Activated CD4-positive, alpha-beta T cell treated with anti-CD3 and anti-CD28 coated beads, Interleukin-2, amount 50 U/mL, for 16 hours (primary cell): ENCODE measurements around the gene MAP7D3.
"Not testable (repeated sequence)": the region's sequence is repeated elsewhere in the genome, so short reads cannot be mapped to it uniquely, and the experiment has no call there.

ENCODE experiments used
- DNase-seq: peaks from one replicate; pipeline ENCODE4 v3.0.0-alpha.2; 2020

The MAP7D3 gene

DNA sequence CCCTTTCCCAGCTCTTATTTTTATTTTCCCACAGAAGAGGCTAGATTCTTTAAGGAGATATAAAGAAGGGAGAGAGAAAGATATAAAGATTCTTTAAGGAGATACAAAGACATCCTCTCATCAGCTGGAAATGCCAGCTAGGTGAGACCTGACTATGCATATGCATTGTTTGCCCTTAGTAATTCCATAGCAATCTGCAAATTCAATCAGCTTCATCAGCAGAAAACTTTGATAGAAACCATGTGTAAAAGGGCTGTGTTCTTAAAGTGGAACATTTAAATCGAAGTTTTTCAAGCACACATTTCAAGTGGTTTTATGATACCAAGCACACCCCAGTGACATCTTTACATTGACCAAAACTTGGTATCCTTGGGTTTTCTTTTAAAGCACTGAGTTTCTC is 79.8 kb downstream of the MAP7D3 start:
- no peak for DNase-seq

DNA sequence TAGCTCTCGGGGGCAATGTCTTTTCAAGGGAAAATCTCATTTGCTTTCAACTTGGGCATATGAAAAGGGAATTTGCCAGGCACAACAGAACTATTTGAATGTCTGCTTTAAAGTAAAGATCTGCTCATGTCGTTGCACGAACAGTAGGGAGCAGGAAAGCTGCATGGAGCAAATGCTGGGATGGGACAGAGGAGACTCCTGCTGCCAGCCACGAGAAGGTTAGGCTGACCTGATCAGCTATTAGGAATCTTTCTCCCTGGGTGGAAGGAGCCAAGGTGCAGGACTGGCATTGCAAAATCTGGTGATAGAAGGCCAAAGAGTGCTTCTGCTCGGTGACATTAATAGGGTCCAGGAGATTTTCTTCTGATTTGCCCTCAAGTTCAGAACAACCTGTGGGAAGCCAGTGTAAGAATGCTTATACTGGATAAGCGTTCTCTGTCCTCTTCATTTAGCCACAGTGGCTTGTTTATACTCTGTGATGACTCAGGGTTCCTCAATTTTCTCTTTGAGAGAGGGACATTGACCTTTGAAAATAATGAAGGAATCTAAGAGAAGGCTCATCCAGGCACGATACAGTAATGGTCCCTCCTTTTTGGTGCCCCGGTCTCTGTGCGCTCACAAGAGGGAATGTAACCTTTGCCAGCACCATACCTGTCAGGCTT is 80.9 kb downstream of the MAP7D3 start:
- no peak for DNase-seq

GRCh38 chrX:136168929-136169735 is 82.1 kb downstream of the MAP7D3 start:
- DNase-seq = no peak

DNA sequence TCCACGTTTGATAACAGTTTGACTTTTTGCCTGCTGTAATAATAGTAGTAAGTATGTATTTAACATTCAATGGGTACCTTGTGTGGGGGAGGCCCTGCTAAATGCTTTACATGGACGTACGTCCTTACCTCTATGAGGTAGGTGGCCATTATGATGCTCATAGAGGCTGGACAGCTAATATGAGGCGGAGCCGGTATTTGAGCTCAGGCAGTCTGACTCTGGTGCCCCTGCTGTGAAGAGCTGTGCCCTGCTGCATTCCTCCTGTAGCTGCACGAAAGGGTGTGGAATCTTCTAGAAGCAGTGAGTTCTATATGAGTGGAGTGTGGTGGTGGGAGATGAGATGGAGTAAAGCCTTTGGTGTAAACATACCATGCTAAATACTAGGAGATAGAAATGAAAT is 83.2 kb downstream of the MAP7D3 start:
- DNase-seq = not testable (repeated sequence)

GRCh38 chrX:136166221-136166855 is 84.9 kb downstream of the MAP7D3 start:
- DNase-seq = no peak

DNA sequence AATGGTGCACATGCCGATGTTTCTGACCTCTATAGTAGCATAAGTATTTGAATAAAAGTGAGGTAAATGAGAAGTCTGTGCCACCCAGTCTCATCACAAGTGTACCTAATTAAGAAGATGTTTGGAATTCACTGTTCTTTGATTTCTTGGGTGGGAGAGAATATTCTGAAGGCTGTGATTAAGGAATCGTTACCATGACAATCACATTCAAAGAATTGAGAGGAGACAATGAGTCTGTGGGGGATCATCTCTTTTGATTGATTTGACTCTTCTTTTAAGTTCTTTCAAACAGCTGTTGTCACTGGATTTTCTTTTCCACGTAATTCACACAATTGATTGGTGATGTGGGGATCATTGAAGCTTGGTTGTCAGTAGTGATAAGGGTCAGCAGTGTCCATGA is 85.8 kb downstream of the MAP7D3 start:
- DNase-seq = no peak

DNA sequence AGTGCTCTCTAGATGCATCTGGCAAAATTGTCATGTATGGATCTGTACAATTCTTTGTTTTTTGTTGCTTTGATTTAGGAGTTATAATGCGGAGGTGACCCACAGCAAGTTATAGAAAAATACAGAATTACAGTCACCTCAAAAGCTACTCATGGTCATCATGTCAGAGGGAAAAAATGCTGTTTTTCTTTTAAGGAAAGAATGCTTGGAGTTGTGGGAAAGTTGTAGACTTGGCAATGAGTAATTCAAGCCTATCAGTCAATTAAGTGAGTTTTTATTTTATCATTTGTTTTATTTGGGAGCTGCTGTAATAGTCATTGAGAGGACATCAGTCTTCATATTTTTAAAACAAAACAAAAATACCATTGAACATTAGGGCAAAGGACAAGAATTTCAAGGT is 87.5 kb downstream of the MAP7D3 start:
- no peak for DNase-seq
